ENCODE measurements around the gene TPPP. TPM values are rescaled to one million over a fixed set of nuclear protein-coding genes. Genes with fewer than 3 reads are reported as not detected.

Gene TPPP
- total and polyA plus RNA-seq, 2 experiments from 2014 or later: 0.48 to 1.4 TPM

DNA sequence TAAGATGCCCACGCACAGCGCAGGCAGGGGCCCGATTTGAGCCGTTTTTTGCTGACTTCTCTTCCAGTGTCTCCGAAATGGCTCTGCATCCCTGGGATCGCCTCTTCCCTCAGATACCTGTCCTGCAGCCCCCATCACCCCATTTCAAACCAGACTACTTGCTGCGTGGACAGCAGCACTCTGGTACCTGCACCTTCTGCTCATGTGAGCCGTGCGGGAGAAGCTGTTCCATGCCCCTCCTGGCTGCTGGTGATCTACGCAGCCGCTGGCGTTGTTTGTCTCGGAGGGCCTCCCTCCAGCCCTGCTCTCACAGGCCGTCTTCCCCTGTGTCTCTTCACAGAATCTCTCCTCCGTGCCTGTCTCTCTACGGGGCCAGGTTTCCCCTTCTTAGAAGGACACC lies 67.6 kb downstream of the TPPP start (continued):
- TF ChIP-seq, protein P1, sequence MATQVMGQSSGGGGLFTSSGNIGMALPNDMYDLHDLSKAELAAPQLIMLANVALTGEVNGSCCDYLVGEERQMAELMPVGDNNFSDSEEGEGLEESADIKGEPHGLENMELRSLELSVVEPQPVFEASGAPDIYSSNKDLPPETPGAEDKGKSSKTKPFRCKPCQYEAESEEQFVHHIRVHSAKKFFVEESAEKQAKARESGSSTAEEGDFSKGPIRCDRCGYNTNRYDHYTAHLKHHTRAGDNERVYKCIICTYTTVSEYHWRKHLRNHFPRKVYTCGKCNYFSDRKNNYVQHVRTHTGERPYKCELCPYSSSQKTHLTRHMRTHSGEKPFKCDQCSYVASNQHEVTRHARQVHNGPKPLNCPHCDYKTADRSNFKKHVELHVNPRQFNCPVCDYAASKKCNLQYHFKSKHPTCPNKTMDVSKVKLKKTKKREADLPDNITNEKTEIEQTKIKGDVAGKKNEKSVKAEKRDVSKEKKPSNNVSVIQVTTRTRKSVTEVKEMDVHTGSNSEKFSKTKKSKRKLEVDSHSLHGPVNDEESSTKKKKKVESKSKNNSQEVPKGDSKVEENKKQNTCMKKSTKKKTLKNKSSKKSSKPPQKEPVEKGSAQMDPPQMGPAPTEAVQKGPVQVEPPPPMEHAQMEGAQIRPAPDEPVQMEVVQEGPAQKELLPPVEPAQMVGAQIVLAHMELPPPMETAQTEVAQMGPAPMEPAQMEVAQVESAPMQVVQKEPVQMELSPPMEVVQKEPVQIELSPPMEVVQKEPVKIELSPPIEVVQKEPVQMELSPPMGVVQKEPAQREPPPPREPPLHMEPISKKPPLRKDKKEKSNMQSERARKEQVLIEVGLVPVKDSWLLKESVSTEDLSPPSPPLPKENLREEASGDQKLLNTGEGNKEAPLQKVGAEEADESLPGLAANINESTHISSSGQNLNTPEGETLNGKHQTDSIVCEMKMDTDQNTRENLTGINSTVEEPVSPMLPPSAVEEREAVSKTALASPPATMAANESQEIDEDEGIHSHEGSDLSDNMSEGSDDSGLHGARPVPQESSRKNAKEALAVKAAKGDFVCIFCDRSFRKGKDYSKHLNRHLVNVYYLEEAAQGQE (IDR thresholded peaks at IDR 0.05; ENCODE audit: unreplicated experiment): no peak
- TF ChIP-seq NANOG (IDR thresholded peaks at IDR 0.05; ENCODE audit: borderline replicate concordance): no peak
- no peak for TF ChIP-seq POLR2AphosphoS5 (IDR thresholded peaks at IDR 0.05; ENCODE audit: low read depth)
- TF ChIP-seq, protein P2, sequence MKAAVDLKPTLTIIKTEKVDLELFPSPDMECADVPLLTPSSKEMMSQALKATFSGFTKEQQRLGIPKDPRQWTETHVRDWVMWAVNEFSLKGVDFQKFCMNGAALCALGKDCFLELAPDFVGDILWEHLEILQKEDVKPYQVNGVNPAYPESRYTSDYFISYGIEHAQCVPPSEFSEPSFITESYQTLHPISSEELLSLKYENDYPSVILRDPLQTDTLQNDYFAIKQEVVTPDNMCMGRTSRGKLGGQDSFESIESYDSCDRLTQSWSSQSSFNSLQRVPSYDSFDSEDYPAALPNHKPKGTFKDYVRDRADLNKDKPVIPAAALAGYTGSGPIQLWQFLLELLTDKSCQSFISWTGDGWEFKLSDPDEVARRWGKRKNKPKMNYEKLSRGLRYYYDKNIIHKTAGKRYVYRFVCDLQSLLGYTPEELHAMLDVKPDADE (IDR thresholded peaks at IDR 0.05): no peak
- TF ChIP-seq JUNB (IDR thresholded peaks at IDR 0.05; ENCODE audit: unreplicated experiment): no peak
- TF ChIP-seq STAT1 (IDR thresholded peaks at IDR 0.05; ENCODE audit: unreplicated experiment): no peak
- no peak for TF ChIP-seq EZH2 (IDR thresholded peaks at IDR 0.05; ENCODE audit: low read depth, unreplicated experiment)
- no peak for TF ChIP-seq ZNF114 (CRISPR knock-in tag; IDR thresholded peaks at IDR 0.05)
- no peak for TF ChIP-seq ZNF331 (CRISPR knock-in tag; IDR thresholded peaks at IDR 0.05; ENCODE audit: low read depth)

DNA sequence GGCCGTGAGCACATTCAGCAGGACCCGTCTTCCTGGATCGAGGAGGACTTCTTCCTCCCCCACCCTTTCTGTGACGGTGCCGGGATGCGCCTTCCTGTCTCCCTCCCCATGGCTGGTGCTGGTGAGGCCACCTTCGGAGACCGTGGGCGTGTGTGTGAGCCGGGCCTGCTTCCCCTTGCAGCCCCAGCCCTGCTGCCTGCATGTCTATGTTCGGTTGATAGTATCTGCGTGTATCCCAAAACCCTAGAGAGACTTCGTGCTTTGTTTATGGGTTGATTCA lies 68.3 kb downstream of the TPPP start:
- Histone ChIP-seq H4K20me1 (replicated peaks; ENCODE audit: insufficient read depth) (peaks cover 11% of the 10 kb centered on the region), H3K4me1 (ENCODE audit: insufficient read depth) (no peaks in the 10 kb centered on the region), H3F3A (replicated peaks; ENCODE audit: low read depth) (no peaks in the 10 kb centered on the region), H3K36me3 (ENCODE audit: insufficient read depth) (peaks cover 22% of the 10 kb centered on the region; the same call in 1 of the 2 replicates), H3K27ac (ENCODE audit: low read depth) (no peak overlapping the region), H3K9me2 (ENCODE audit: insufficient read depth) (no peaks in the 10 kb centered on the region), H3K79me2 (replicated peaks; ENCODE audit: insufficient read depth) (peaks cover 16% of the 10 kb centered on the region), H3K4me2 (no peak overlapping the region), H3K27me3 (ENCODE audit: insufficient read depth) (no peaks in the 10 kb centered on the region), H3K4me3 (no peak overlapping the region), H2AFZ (no peak overlapping the region)
- H3K27me3 Mint-ChIP-seq (ENCODE audit: insufficient read depth, low read depth, poor library complexity): peaks cover 1% of the 10 kb centered on the region
- no peak overlapping the region for H3K27ac Mint-ChIP-seq
- H3K36me3 Mint-ChIP-seq (ENCODE audit: low read depth): peaks cover 66% of the 10 kb centered on the region
- H3K4me1 Mint-ChIP-seq: no peaks in the 10 kb centered on the region
- DNase-seq (ENCODE audit: low spot score) (no peak), ATAC-seq (no peak)
- no peak overlapping the region for H3K4me3 Mint-ChIP-seq
- H3K9me3 Mint-ChIP-seq: no peaks in the 10 kb centered on the region
- no peak for TF ChIP-seq STAT1 (IDR thresholded peaks at IDR 0.05; ENCODE audit: unreplicated experiment)
- no peak for TF ChIP-seq JUNB (IDR thresholded peaks at IDR 0.05; ENCODE audit: unreplicated experiment)
- TF ChIP-seq, protein P1 (IDR thresholded peaks at IDR 0.05; ENCODE audit: unreplicated experiment): no peak
- TF ChIP-seq, protein P2 (IDR thresholded peaks at IDR 0.05): no peak
- no peak for TF ChIP-seq ZNF114 (CRISPR knock-in tag; IDR thresholded peaks at IDR 0.05)
- no peak for TF ChIP-seq CREB1 (CRISPR knock-in tag; IDR thresholded peaks at IDR 0.05; ENCODE audit: low read depth)
- no peak for TF ChIP-seq EZH2 (IDR thresholded peaks at IDR 0.05; ENCODE audit: low read depth, unreplicated experiment)
- TF ChIP-seq POLR2AphosphoS5 (IDR thresholded peaks at IDR 0.05; ENCODE audit: low read depth): no peak

Measured in GM23338 (cell line).